HG03175 (cell line): ENCODE data around the gene PI4KA.
A peak's percentile ranks its signal among the peaks of the same experiment; 100 is the strongest.
"Not testable (repeated sequence)": the region's sequence is repeated elsewhere in the genome, so short reads cannot be mapped to it uniquely, and the experiment has no call there.

Experiments used
- ATAC-seq: cut with Tn5 transposase; IDR thresholded peaks from one replicate; pipeline ENCODE4 v1.9.1; 2021; ENCODE audit warnings: mild to moderate bottlenecking, moderate library complexity; ENCODE audit not compliant: unreplicated experiment

The PI4KA gene

GRCh38 chr22:20732431-20732830 is 126.2 kb downstream of the PI4KA start:
- not testable (repeated sequence) for ATAC-seq

- ATAC-seq: no peak
Measured at GRCh38 chr22:20729194-20729593, 129.4 kb downstream of the PI4KA start.

- ATAC-seq: no peak
Measured at GRCh38 chr22:20728523-20729190, 130.0 kb downstream of the PI4KA start.

GRCh38 chr22:20727118-20728015 is 131.2 kb downstream of the PI4KA start:
- ATAC-seq: no peak

GRCh38 chr22:20725987-20726558 is 132.5 kb downstream of the PI4KA start:
- no peak for ATAC-seq

DNA sequence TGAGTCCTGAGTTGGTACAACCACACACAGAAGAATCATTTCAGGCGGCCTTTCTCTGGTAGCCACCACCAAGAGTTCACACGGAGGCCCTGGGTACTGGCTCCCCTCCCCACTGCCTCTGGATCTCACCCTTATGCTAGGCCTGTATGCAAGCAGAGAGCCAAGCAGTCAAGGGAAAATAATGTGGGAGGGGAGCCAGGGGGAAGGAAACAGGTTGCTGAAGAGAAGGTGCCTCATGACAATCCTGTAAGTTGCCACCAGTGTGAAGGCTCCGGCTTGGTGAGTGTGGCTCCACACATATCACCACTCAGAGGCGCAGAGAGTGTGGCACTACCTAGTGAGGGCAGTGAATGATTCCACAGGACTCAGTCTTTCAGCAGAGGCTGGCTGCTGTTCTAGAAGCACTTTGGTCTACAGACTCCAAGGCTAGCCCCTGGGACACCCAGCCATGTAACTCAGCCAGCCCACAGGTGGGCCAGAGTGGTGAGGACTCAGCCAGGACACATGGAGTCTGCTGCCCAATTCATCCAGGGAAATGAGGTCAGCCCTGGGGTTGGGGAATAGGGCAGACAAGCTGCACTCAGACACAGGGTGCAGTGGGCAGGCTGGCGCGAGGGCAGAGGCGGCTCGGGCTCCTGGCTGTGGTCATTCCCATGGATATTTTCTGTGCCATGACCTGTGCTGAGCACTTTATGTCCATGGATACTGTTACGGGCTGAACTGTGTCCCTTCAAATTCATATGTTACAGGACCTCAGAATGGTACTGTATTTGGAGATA is 133.7 kb downstream of the PI4KA start:
- no peak for ATAC-seq

DNA sequence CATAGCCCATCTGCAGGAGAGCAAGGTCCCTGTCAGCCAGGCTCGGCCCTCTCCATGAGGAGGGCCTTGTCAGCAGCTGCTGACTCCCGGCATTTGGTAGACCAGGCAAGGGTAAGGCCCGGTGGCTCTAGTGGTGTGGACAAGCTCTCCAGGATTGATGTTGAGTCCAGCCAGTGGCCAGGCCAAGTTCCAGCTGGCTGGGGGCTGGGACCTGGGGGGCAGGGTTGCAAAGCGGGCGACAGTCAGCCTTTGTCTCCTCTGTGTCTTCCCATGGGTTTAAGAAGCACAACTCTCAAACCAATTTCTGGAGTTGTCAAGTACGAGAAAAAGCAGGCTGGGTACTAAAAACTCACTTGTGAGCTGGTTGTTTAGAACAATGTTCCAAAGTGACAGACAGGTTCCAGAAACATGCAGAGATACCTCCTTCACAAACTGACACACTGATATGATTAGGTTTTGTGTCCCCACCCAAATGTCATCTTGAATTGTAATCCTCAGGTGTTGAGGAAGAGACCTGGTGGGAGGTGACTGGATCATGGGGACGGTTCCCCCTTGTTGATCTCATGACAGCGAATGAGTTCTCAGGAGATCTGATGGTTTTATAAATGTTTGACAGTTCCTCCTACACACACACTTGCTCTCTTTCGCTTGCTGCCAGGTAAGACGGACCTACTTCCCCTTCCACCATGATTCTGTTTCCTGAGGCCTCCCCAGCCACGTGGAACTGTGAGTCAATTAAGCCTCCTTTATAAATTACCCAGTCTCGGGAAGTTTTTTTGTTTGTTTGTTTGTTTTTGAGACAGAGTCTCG is 137.0 kb downstream of the PI4KA start:
- no peak for ATAC-seq

- no peak for ATAC-seq
Measured at GRCh38 chr22:20720692-20721408, 137.8 kb downstream of the PI4KA start.

DNA sequence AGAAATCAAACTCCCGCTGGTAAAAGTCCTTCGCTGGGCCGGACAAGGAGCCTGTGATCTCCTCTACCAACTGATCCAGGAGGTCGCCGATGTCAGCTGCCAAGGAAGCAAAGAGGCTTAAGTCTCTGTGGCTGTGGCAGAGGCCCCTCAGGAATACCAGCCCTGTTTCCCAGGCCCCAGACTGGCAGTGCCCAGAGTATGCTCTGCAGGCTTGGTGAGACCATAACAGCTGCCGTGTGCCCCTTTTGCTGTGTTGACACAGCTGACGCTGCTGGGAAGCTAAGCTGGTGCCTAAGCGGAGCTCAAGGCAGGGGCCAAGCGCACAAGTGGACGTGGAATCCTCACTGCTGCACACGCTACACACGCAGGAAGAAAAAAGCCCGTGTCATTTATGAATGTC is 139.9 kb downstream of the PI4KA start:
- not testable (repeated sequence) for ATAC-seq

DNA sequence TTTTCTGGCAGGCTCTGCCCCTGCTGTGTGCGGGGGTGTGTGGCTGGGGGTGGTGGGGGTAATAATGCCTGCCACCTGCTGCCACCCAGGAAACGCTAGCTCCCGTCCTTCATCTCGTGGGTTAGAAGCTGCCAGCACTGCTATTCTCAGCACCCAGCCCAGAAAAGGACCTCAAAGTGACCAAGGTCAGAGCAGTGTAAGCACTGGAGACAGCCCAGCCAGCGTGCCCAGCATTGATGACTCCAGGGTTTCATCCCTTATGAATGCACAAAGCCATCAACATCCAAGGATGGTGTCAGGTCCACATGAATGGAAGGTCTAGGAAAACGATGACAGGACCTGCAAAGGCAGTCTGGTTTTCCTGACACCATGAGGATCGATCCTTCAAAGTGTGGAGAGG is 140.6 kb downstream of the PI4KA start:
- ATAC-seq: not testable (repeated sequence)

- ATAC-seq: not testable (repeated sequence)
Measured at GRCh38 chr22:20717213-20717866, 141.3 kb downstream of the PI4KA start.

DNA sequence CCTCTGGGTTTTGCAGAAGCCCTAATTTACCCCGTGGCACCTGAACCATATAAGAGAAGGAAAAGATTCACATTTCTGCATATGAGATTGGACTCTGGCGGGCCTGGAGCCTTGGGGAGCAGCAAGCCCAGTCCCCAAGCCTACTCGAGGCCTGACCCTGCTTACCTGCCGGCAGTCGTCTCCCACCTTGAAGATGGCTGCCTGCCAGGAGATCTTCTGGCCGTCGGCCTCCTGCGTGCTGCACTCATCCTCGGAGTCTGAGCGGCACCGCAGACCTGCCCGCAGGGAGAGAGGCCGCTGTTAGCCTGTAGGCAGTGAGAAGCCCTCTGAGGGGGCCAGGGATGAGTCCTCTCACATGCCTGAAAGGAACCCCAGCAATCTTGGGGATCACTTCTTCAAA is 145.5 kb downstream of the PI4KA start:
- not testable (repeated sequence) for ATAC-seq

DNA sequence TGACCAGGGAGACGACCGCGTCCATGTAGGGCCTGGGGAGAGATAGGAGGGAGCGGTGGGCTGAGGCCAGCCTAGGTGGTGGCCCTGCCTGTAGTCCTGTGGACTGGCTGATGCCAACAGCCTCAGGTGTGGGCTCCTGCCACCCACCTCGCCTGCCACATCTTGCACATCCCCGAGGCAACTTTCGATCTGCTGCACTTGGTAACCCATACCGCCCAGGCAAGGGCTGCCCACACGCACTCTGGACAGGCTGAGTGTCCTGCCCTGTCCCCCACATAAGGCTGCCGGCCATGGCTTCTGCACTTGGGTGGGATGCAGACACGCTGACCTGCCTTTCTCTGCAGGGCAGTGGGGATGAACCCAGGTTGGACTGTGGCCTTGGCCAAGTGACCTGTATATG is 148.6 kb downstream of the PI4KA start:
- ATAC-seq: not testable (repeated sequence)

- ATAC-seq: not testable (repeated sequence)
Measured at GRCh38 chr22:20707549-20708118, 151.0 kb downstream of the PI4KA start.

GRCh38 chr22:20703816-20704609 is 154.6 kb downstream of the PI4KA start:
- ATAC-seq: not testable (repeated sequence)

- peak; percentile 12 for ATAC-seq
Measured at GRCh38 chr22:20703414-20703806, 155.2 kb downstream of the PI4KA start.

- peak; percentile 78 for ATAC-seq
Measured at GRCh38 chr22:20702546-20703413, 155.8 kb downstream of the PI4KA start.
